ENCODE measurements around the gene UBE2D2. TPM values are rescaled to one million over a fixed set of nuclear protein-coding genes. Genes with fewer than 3 reads are reported as not detected.

UBE2D2 gene
- total and polyA plus RNA-seq, 4 donors, result 84.1 to 97.8 (median 91.2) TPM

- WGBS, 2 donors, result 15 to 40% methylated on average over 14 of the region's 14 CpGs
- TF ChIP-seq CTCF (IDR thresholded peaks at IDR 0.05; ENCODE audit: control extremely low read depth, extremely low read depth), result no peak
- Histone ChIP-seq H3K4me3 (no peak overlapping the region), H3K27me3 (ENCODE audit: control insufficient read depth in 3 of 3, insufficient read depth in 3 of 3, low read length in 2 of 3) (no peaks in the 10 kb centered on the region), H3K27ac (ENCODE audit: low read depth in 1 of 2, low read length in 1 of 2) (peak overlapping the region; percentile 87 to 88), H3K9ac (ENCODE audit: insufficient read depth in 1 of 2, low read length in 2 of 2) (peak overlapping the region in 1 of 2 donors; percentile 2), H3K9me3 (ENCODE audit: control insufficient read depth in 4 of 4, insufficient read depth in 3 of 4, low read length in 3 of 4) (no peaks in the 10 kb centered on the region), H3K4me1 (ENCODE audit: control insufficient read depth in 5 of 5, insufficient read depth in 5 of 5, low read length in 5 of 5) (peaks cover 17 to 69% (median 51%) of the 10 kb centered on the region in 5 donors), H3K36me3 (ENCODE audit: control insufficient read depth in 4 of 4, insufficient read depth in 4 of 4, low read length in 4 of 4) (no peaks in the 10 kb centered on the region)
- no peak for ATAC-seq (ENCODE audit: insufficient read depth, low FRiP score)
- peak in 1 of 3 donors; percentile 25 for DNase-seq
Measured at GRCh38 chr5:139658501-139658927, 97.4 kb downstream of the UBE2D2 start.

DNA sequence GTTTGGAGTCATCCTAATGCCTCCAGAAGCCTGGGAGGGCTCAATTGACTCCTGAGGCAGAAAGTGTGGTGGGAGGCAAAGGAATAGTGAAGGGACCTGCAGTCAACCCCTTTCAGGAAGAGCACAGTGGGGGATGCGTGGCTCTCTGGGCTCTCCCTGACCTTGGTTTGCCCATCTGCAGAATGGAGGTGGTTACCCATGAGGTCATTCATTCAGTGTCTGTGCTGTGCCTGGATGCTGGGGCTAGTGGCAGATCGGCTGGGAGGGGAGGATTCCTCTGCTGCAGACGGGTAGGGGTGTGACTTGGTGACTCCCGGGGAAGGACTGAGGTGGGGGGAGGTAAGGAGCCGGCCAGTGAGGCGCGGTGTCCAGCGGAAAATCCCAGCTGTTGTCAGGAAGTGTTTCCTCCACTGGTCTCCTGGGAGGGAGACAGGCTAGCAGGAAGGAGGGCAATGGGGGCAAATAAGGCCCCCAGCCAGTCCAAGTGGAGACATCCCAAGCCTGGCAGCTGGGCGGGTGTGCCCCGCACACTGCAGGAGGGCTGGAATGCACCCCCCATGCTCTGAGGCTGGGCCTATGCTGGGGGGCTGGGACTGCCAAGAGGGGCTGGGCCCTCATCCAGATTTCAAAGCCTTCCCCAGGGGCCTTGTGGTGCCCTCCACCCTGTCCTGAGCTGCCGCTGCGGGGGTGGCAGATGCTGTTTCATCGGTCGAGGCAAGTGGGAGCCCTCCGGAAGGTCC, 98.0 kb downstream of the UBE2D2 start:
- ATAC-seq (ENCODE audit: insufficient read depth, low FRiP score) (no peak), DNase-seq (peak; percentile 75 to 88 (median 77))
- peak overlapping the region in 1 of 2 donors; percentile 2 for H3K9ac ChIP-seq (ENCODE audit: insufficient read depth in 1 of 2, low read length in 2 of 2)
- H3K27ac ChIP-seq (ENCODE audit: low read depth in 1 of 2, low read length in 1 of 2), result peak overlapping the region; percentile 87 to 88
- no peak overlapping the region for H3K4me3 ChIP-seq
- TF ChIP-seq CTCF (IDR thresholded peaks at IDR 0.05; ENCODE audit: control extremely low read depth, extremely low read depth), result no peak
- WGBS, 2 donors, result 28 to 37% methylated on average over 15 of the region's 15 CpGs
- no peaks in the 10 kb centered on the region for H3K27me3 ChIP-seq (ENCODE audit: control insufficient read depth in 3 of 3, insufficient read depth in 3 of 3, low read length in 2 of 3)
- no peaks in the 10 kb centered on the region for H3K9me3 ChIP-seq (ENCODE audit: control insufficient read depth in 4 of 4, insufficient read depth in 3 of 4, low read length in 3 of 4)
- H3K4me1 ChIP-seq (ENCODE audit: control insufficient read depth in 5 of 5, insufficient read depth in 5 of 5, low read length in 5 of 5), result peaks cover 17 to 63% (median 47%) of the 10 kb centered on the region in 5 donors
- no peaks in the 10 kb centered on the region for H3K36me3 ChIP-seq (ENCODE audit: control insufficient read depth in 4 of 4, insufficient read depth in 4 of 4, low read length in 4 of 4)

DNA sequence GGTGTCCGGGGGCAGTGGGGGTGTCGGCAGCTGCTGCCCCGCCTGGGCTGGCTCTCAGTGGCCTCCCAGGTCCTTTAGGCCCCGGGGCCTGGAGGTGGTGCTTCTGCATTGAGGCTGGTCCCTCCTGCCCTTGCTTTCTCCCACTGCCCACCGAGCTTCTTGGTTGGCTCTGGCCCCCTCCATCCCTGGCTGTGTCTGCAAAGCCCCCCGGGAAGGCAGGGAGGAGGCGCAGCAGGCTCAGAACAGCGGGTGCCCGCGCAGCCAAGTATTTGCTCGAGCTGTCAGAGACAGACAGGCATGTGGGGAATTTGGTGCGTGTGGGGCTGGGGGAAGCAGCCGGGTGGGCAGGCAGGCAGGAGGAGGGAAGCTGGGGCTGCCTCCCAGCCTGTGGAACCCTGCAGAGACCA, 98.6 kb downstream of the UBE2D2 start:
- ATAC-seq (ENCODE audit: insufficient read depth, low FRiP score) (no peak), DNase-seq (peak; percentile 80 to 85 (median 81))
- Histone ChIP-seq H3K36me3 (ENCODE audit: control insufficient read depth in 4 of 4, insufficient read depth in 4 of 4, low read length in 4 of 4) (no peaks in the 10 kb centered on the region), H3K4me1 (ENCODE audit: control insufficient read depth in 5 of 5, insufficient read depth in 5 of 5, low read length in 5 of 5) (peaks cover 14 to 60% (median 47%) of the 10 kb centered on the region in 5 donors), H3K27me3 (ENCODE audit: control insufficient read depth in 3 of 3, insufficient read depth in 3 of 3, low read length in 2 of 3) (no peaks in the 10 kb centered on the region), H3K9me3 (ENCODE audit: control insufficient read depth in 4 of 4, insufficient read depth in 3 of 4, low read length in 3 of 4) (no peaks in the 10 kb centered on the region), H3K9ac (ENCODE audit: insufficient read depth in 1 of 2, low read length in 2 of 2) (no peak overlapping the region), H3K4me3 (no peak overlapping the region), H3K27ac (ENCODE audit: low read depth in 1 of 2, low read length in 1 of 2) (peak overlapping the region; percentile 87 to 88)
- 21 to 24% methylated on average over 12 to 13 of the region's 13 CpGs for WGBS, 2 donors
- TF ChIP-seq CTCF (IDR thresholded peaks at IDR 0.05; ENCODE audit: control extremely low read depth, extremely low read depth), result no peak

Measured in lung (tissue), 12 donors.